GM12875 (cell line): ENCODE data around the gene LBX1.
"Not testable (repeated sequence)": the region's sequence is repeated elsewhere in the genome, so short reads cannot be mapped to it uniquely, and the experiment has no call there.

Experiments
- H3K4me3 ChIP-seq: one replicate; pipeline ENCODE4 v1.5.1; 2011; ENCODE audit warnings: low read depth, low read length, control low read depth
- CTCF ChIP-seq: IDR thresholded peaks from 2 replicates; pipeline ENCODE4 v1.5.1; 2011; ENCODE audit warnings: low read depth, mild to moderate bottlenecking, control low read depth, inconsistent platforms, low read length, moderate library complexity, borderline replicate concordance; ENCODE audit not compliant: insufficient read depth

Gene LBX1

GRCh38 chr10:101215397-101216206 is 13.7 kb downstream of the LBX1 start:
- H3K4me3 ChIP-seq = no peak overlapping the region
- no peak for TF ChIP-seq CTCF

- H3K4me3 ChIP-seq = no peak overlapping the region
- peak; percentile 95 for TF ChIP-seq CTCF
These were observed 14.5 kb downstream of the LBX1 start for GRCh38 chr10:101214446-101215396.

- H3K4me3 ChIP-seq = no peak overlapping the region
These were observed 20.7 kb downstream of the LBX1 start for GRCh38 chr10:101208543-101208942.

GRCh38 chr10:101207026-101207425 is 22.2 kb downstream of the LBX1 start:
- no peak for TF ChIP-seq CTCF
- no peak overlapping the region for H3K4me3 ChIP-seq

More at GRCh38 chr10:101208543-101208942, 20.7 kb downstream of the LBX1 start:
- TF ChIP-seq CTCF = no peak

- H3K4me3 ChIP-seq = not testable (repeated sequence)
These were observed 26.6 kb downstream of the LBX1 start for GRCh38 chr10:101202667-101203066.

- H3K4me3 ChIP-seq = not testable (repeated sequence)
These were observed 30.8 kb downstream of the LBX1 start for GRCh38 chr10:101198326-101198977.

- TF ChIP-seq CTCF = no peak
- H3K4me3 ChIP-seq = no peak overlapping the region
These were observed 33.3 kb downstream of the LBX1 start for GRCh38 chr10:101195921-101196320.
